B cell (primary cell): ENCODE data around the gene CRNKL1.
"Not testable (repeated sequence)": the region's sequence is repeated elsewhere in the genome, so short reads cannot be mapped to it uniquely, and the experiment has no call there.

Experiments
- EZH2 ChIP-seq: IDR thresholded peaks from 2 replicates; pipeline ENCODE4 v1.6.1; 2012; ENCODE audit warnings: borderline replicate concordance, low read depth, mild to moderate bottlenecking, moderate library complexity, low read length; ENCODE audit not compliant: insufficient read depth, poor library complexity, severe bottlenecking
- TF ChIP-seq, protein P1 (sequence below): fragments of 200-600 bp; IDR thresholded peaks from one replicate; pipeline ENCODE4 v1.8.0; 2022; ENCODE audit warnings: antibody characterized with exemption, mild to moderate bottlenecking

DNA sequence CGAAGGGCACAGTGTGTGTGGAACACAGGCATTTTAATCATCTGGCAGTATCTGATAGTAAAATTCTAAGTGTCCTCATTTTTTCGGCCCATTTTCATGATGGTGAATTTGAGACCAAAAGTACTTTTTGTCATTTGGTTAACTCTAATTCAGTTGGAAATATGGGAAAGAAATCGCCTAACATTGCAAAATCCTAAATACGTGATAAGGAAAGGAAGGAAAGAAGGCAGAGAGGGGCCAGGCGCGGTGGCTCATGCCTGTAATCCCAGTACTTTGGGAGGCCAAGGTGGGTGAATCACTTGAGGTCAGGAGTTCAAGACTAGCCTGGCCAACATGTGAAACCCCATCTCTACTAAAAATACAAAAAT, 48.3 kb downstream of the CRNKL1 start:
- TF ChIP-seq, protein P1, sequence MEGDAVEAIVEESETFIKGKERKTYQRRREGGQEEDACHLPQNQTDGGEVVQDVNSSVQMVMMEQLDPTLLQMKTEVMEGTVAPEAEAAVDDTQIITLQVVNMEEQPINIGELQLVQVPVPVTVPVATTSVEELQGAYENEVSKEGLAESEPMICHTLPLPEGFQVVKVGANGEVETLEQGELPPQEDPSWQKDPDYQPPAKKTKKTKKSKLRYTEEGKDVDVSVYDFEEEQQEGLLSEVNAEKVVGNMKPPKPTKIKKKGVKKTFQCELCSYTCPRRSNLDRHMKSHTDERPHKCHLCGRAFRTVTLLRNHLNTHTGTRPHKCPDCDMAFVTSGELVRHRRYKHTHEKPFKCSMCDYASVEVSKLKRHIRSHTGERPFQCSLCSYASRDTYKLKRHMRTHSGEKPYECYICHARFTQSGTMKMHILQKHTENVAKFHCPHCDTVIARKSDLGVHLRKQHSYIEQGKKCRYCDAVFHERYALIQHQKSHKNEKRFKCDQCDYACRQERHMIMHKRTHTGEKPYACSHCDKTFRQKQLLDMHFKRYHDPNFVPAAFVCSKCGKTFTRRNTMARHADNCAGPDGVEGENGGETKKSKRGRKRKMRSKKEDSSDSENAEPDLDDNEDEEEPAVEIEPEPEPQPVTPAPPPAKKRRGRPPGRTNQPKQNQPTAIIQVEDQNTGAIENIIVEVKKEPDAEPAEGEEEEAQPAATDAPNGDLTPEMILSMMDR = not testable (repeated sequence)
- TF ChIP-seq EZH2 = not testable (repeated sequence)
